ENCODE measurements around the gene AK1. TPM values are rescaled to one million over a fixed set of nuclear protein-coding genes. Genes with fewer than 3 reads are reported as not detected.

The AK1 gene
- total RNA-seq, 2 experiments from 2014 or later: 46.7 to 52.6 TPM

- H3K36me3 Mint-ChIP-seq (ENCODE audit: low read depth): peaks cover 4% of the 10 kb centered on the region
- POLR2A ChIA-PET: no interaction called here
Observed at GRCh38 chr9:127867356-127868277, 9.9 kb downstream of the AK1 start.

GRCh38 chr9:127866535-127866934 is 10.9 kb downstream of the AK1 start:
- Histone ChIP-seq H3K27me3 (ENCODE audit: control insufficient read depth in 1 of 2, insufficient read depth in 2 of 2, low read length in 2 of 2) (no peaks in the 10 kb centered on the region), H3K36me3 (ENCODE audit: insufficient read depth, low read length) (no peaks in the 10 kb centered on the region), H3K27ac (ENCODE audit: low read depth in 1 of 2, low read length in 2 of 2) (no peak overlapping the region), H3K9me3 (ENCODE audit: control insufficient read depth in 1 of 2, insufficient read depth in 1 of 2, low read length in 2 of 2) (no peaks in the 10 kb centered on the region), H3K4me1 (ENCODE audit: insufficient read depth, low read length) (peaks cover 43% of the 10 kb centered on the region), H3K4me3 (ENCODE audit: low read length) (no peak overlapping the region)
- DNase-seq (no peak), ATAC-seq (ENCODE audit: poor library complexity) (no peak)
- Mint-ChIP-seq H3K4me3 (no peak overlapping the region), H3K9me3 (no peaks in the 10 kb centered on the region), H3K27me3 (no peaks in the 10 kb centered on the region), H3K27ac (no peak overlapping the region), H3K36me3 (ENCODE audit: low read depth) (peaks cover 4% of the 10 kb centered on the region), H3K4me1 (ENCODE audit: low read depth) (peaks cover 39% of the 10 kb centered on the region)
- POLR2A ChIA-PET: interaction anchor here (0.6 kb wide), 1 partner anchor 45 kb away, joined by 3 read pairs; no protein-coding TSS in a partner anchor
- TF ChIP-seq CTCF (IDR thresholded peaks at IDR 0.05): no peak
- CTCF ChIA-PET: interaction anchor here (0.7 kb wide), 1 partner anchor 295 kb away, joined by 3 read pairs; no protein-coding TSS in a partner anchor
- intact Hi-C loops (cut with DNase I, micrococcal nuclease): loop anchor here (5.0 kb wide), 2 partner anchors 64 to 79 kb away; partner anchors contain the start of genes CDK9 (in 1 of the 2) and FPGS (in 1 of the 2)

More at GRCh38 chr9:127867356-127868277, 9.9 kb downstream of the AK1 start:
- no peak for TF ChIP-seq CTCF (IDR thresholded peaks at IDR 0.05)
- Mint-ChIP-seq H3K4me3 (no peak overlapping the region), H3K4me1 (ENCODE audit: low read depth) (peaks cover 28% of the 10 kb centered on the region), H3K27ac (no peak overlapping the region), H3K9me3 (no peaks in the 10 kb centered on the region), H3K27me3 (no peaks in the 10 kb centered on the region)
- CTCF ChIA-PET: interaction anchor here (0.7 kb wide), 1 partner anchor 296 kb away, joined by 3 read pairs; no protein-coding TSS in a partner anchor
- Histone ChIP-seq H3K4me1 (ENCODE audit: insufficient read depth, low read length) (peaks cover 32% of the 10 kb centered on the region), H3K27ac (ENCODE audit: low read depth in 1 of 2, low read length in 2 of 2) (no peak overlapping the region), H3K36me3 (ENCODE audit: insufficient read depth, low read length) (no peaks in the 10 kb centered on the region), H3K9me3 (ENCODE audit: control insufficient read depth in 1 of 2, insufficient read depth in 1 of 2, low read length in 2 of 2) (no peaks in the 10 kb centered on the region), H3K4me3 (ENCODE audit: low read length) (no peak overlapping the region), H3K27me3 (ENCODE audit: control insufficient read depth in 1 of 2, insufficient read depth in 2 of 2, low read length in 2 of 2) (no peaks in the 10 kb centered on the region)
- no peak for ATAC-seq (ENCODE audit: poor library complexity)
- intact Hi-C loops (cut with DNase I, micrococcal nuclease): loop anchor here (2.0 to 5.0 kb wide), 3 partner anchors 65 to 363 kb away; partner anchors contain the start of genes CDK9 (in 1 of the 2) and FPGS (in 1 of the 2)
- no peak for DNase-seq

GRCh38 chr9:127865645-127866464 is 11.6 kb downstream of the AK1 start:
- ChIA-PET CTCF (no interaction called here), POLR2A (interaction anchor here (1.0 to 1.2 kb wide), 4 partner anchors 17 to 415 kb away, joined by 3 read pairs; partner anchors contain the start of genes LRSAM1 and RPL12)
- peaks cover 42% of the 10 kb centered on the region for H3K4me1 Mint-ChIP-seq (ENCODE audit: low read depth)
- no peaks in the 10 kb centered on the region for H3K27me3 Mint-ChIP-seq
- peaks cover 4% of the 10 kb centered on the region for H3K36me3 Mint-ChIP-seq (ENCODE audit: low read depth)
- intact Hi-C loops (cut with DNase I, micrococcal nuclease): loop anchor here (5.0 kb wide), 2 partner anchors 64 to 79 kb away; partner anchors contain the start of genes CDK9 (in 1 of the 2) and FPGS (in 1 of the 2)
- ATAC-seq (ENCODE audit: poor library complexity) (peak; percentile 59), DNase-seq (peak in 4 of 14 experiments; percentile 19 to 60 (median 45))
- Histone ChIP-seq H3K27me3 (ENCODE audit: control insufficient read depth in 1 of 2, insufficient read depth in 2 of 2, low read length in 2 of 2) (no peaks in the 10 kb centered on the region), H3K27ac (ENCODE audit: low read depth in 1 of 2, low read length in 2 of 2) (peak overlapping the region in 1 of 2 donors; percentile 24), H3K4me3 (ENCODE audit: low read length) (no peak overlapping the region), H3K36me3 (ENCODE audit: insufficient read depth, low read length) (no peaks in the 10 kb centered on the region), H3K9me3 (ENCODE audit: control insufficient read depth in 1 of 2, insufficient read depth in 1 of 2, low read length in 2 of 2) (no peaks in the 10 kb centered on the region), H3K4me1 (ENCODE audit: insufficient read depth, low read length) (peaks cover 50% of the 10 kb centered on the region)
- peak overlapping the region; percentile 29 for H3K27ac Mint-ChIP-seq
- no peak for TF ChIP-seq CTCF (IDR thresholded peaks at IDR 0.05)
- H3K4me3 Mint-ChIP-seq: no peak overlapping the region
- H3K9me3 Mint-ChIP-seq: no peaks in the 10 kb centered on the region

All from CD4-positive, alpha-beta T cell (primary cell).